NT2/D1 (cell line): ENCODE measurements around the gene UACA.

Experiments used
- DNase-seq: peaks from one replicate; pipeline ENCODE4 v3.0.0-alpha.2; 2011; ENCODE audit warnings: low read depth, low spot score
- H3K27me3 ChIP-seq: 2 replicates; pipeline ENCODE4 v1.6.0; 2011; ENCODE audit warnings: mild to moderate bottlenecking; ENCODE audit not compliant: insufficient read length, insufficient read depth
- H3K36me3 ChIP-seq: 2 replicates; pipeline ENCODE4 v1.6.1; 2011; ENCODE audit warnings: mild to moderate bottlenecking, low read length, mixed read lengths; ENCODE audit not compliant: insufficient read depth, insufficient read length
- H3K4me1 ChIP-seq: 2 replicates; pipeline ENCODE4 v1.5.1; 2011; ENCODE audit not compliant: insufficient read depth, insufficient read length
- H3K4me3 ChIP-seq: 2 replicates; pipeline ENCODE4 v1.5.1; 2011; ENCODE audit warnings: low read depth; ENCODE audit not compliant: insufficient read length
- H3K9ac ChIP-seq: 2 replicates; pipeline ENCODE4 v1.6.0; 2011; ENCODE audit warnings: low read depth; ENCODE audit not compliant: insufficient read length
- H3K9me3 ChIP-seq: 2 replicates; pipeline ENCODE4 v1.5.1; 2011; ENCODE audit warnings: mild to moderate bottlenecking, low read length; ENCODE audit not compliant: insufficient read depth
- SUZ12 ChIP-seq: IDR thresholded peaks from 2 replicates; pipeline ENCODE4 v1.6.1; 2011; ENCODE audit not compliant: insufficient read length, insufficient read depth; ENCODE audit errors: extremely low read depth
- YY1 ChIP-seq: IDR thresholded peaks from 2 replicates; pipeline ENCODE4 v1.6.1; 2011; ENCODE audit not compliant: insufficient read length, insufficient read depth
- ZNF274 ChIP-seq: IDR thresholded peaks from 2 replicates; pipeline ENCODE4 v1.6.1; 2011; ENCODE audit warnings: mild to moderate bottlenecking, low read depth, low read length

UACA gene

GRCh38 chr15:70722266-70723121 is 40.9 kb downstream of the UACA start:
- H3K27me3 ChIP-seq, result no peaks in the 10 kb centered on the region
- no peaks in the 10 kb centered on the region for H3K9me3 ChIP-seq

GRCh38 chr15:70720228-70721016 is 42.9 kb downstream of the UACA start:
- Histone ChIP-seq H3K36me3 (no peaks in the 10 kb centered on the region), H3K4me3 (no peak overlapping the region), H3K27me3 (no peaks in the 10 kb centered on the region), H3K4me1 (no peaks in the 10 kb centered on the region), H3K9ac (no peak overlapping the region), H3K9me3 (no peaks in the 10 kb centered on the region)
- no peak for DNase-seq
- no peak for TF ChIP-seq ZNF274
- no peak for TF ChIP-seq SUZ12
- no peak for TF ChIP-seq YY1

More at GRCh38 chr15:70722266-70723121, 40.9 kb downstream of the UACA start:
- TF ChIP-seq ZNF274 (no peak), YY1 (no peak), SUZ12 (no peak)
- no peaks in the 10 kb centered on the region for H3K36me3 ChIP-seq
- H3K4me1 ChIP-seq, result no peaks in the 10 kb centered on the region
- peak; percentile 22 for DNase-seq
- H3K4me3 ChIP-seq, result no peak overlapping the region
- H3K9ac ChIP-seq, result no peak overlapping the region

- H3K36me3 ChIP-seq, result no peaks in the 10 kb centered on the region
- no peak overlapping the region for H3K9ac ChIP-seq
- H3K4me1 ChIP-seq, result no peaks in the 10 kb centered on the region
- H3K4me3 ChIP-seq, result no peak overlapping the region
- H3K9me3 ChIP-seq, result no peaks in the 10 kb centered on the region
- no peak for DNase-seq
- no peaks in the 10 kb centered on the region for H3K27me3 ChIP-seq
- TF ChIP-seq YY1 (no peak), ZNF274 (no peak), SUZ12 (no peak)
Observed at GRCh38 chr15:70717237-70717793, 46.0 kb downstream of the UACA start.

- no peaks in the 10 kb centered on the region for H3K4me1 ChIP-seq
- no peak for DNase-seq
- TF ChIP-seq SUZ12 (no peak), ZNF274 (no peak), YY1 (no peak)
Observed at GRCh38 chr15:70715840-70716485, 47.4 kb downstream of the UACA start.

GRCh38 chr15:70714565-70714964 is 48.8 kb downstream of the UACA start:
- Histone ChIP-seq H3K9ac (no peak overlapping the region), H3K4me1 (peaks cover 4% of the 10 kb centered on the region), H3K27me3 (no peaks in the 10 kb centered on the region), H3K36me3 (no peaks in the 10 kb centered on the region), H3K9me3 (no peaks in the 10 kb centered on the region), H3K4me3 (no peak overlapping the region)
- DNase-seq, result no peak
- TF ChIP-seq ZNF274 (no peak), YY1 (no peak), SUZ12 (no peak)

More at GRCh38 chr15:70715840-70716485, 47.4 kb downstream of the UACA start:
- Histone ChIP-seq H3K36me3 (no peaks in the 10 kb centered on the region), H3K9ac (no peak overlapping the region), H3K4me3 (no peak overlapping the region), H3K9me3 (no peaks in the 10 kb centered on the region), H3K27me3 (no peaks in the 10 kb centered on the region)

GRCh38 chr15:70714015-70714414 is 49.3 kb downstream of the UACA start:
- no peak overlapping the region for H3K9ac ChIP-seq
- no peaks in the 10 kb centered on the region for H3K27me3 ChIP-seq
- peaks cover 4% of the 10 kb centered on the region for H3K4me1 ChIP-seq
- TF ChIP-seq ZNF274 (no peak), YY1 (no peak), SUZ12 (no peak)
- no peak overlapping the region for H3K4me3 ChIP-seq
- DNase-seq, result no peak
- no peaks in the 10 kb centered on the region for H3K9me3 ChIP-seq
- no peaks in the 10 kb centered on the region for H3K36me3 ChIP-seq

GRCh38 chr15:70712271-70712670 is 51.1 kb downstream of the UACA start:
- Histone ChIP-seq H3K4me3 (no peak overlapping the region), H3K9ac (no peak overlapping the region), H3K4me1 (peaks cover 4% of the 10 kb centered on the region), H3K36me3 (no peaks in the 10 kb centered on the region), H3K9me3 (no peaks in the 10 kb centered on the region), H3K27me3 (no peaks in the 10 kb centered on the region)
- TF ChIP-seq ZNF274, result no peak
- TF ChIP-seq SUZ12, result no peak
- DNase-seq, result no peak
